Measurements from ENCODE around the gene HPSE2.
A peak's percentile ranks its signal among the peaks of the same experiment; 100 is the strongest.

- TF ChIP-seq CTCF (IDR thresholded peaks at IDR 0.05) (peak; percentile 87), EZH2 (IDR thresholded peaks at IDR 0.05; ENCODE audit: borderline replicate concordance, insufficient read depth, low read depth, low read length, poor library complexity, severe bottlenecking) (no peak)
These were observed 809.9 kb downstream of the HPSE2 start for GRCh38 chr10:98425511-98426352.
